ENCODE data around the gene NPIPB2.
"Not testable (repeated sequence)": the region's sequence is repeated elsewhere in the genome, so short reads cannot be mapped to it uniquely, and the experiment has no call there.

The NPIPB2 gene

DNA sequence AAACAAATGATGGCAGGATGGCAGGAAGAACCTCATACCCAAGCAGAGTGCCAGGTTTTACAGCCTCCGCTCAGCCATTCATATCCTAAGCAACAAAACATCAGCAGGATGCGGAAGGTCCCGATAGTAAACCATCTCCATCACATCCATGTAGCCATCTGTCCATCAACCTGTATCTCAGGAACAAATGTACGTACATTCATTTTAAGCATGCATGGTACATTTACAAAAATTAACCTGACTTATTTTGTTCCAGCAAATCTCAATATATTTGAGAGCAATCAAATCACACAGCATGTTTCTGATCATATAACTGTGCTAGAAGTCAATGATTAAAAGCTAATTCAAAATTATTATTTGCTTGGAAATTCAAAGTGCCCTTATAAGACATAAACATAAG is at the start of gene NPIPB2:
NPIPB2 (minus strand) TSS at position 101 of the 400 bp plus-strand sequence; CDS start at position 101, 0 bp downstream.
- H3K4me3 ChIP-seq (ENCODE audit: low read depth, low read length): not testable (repeated sequence)

DNA sequence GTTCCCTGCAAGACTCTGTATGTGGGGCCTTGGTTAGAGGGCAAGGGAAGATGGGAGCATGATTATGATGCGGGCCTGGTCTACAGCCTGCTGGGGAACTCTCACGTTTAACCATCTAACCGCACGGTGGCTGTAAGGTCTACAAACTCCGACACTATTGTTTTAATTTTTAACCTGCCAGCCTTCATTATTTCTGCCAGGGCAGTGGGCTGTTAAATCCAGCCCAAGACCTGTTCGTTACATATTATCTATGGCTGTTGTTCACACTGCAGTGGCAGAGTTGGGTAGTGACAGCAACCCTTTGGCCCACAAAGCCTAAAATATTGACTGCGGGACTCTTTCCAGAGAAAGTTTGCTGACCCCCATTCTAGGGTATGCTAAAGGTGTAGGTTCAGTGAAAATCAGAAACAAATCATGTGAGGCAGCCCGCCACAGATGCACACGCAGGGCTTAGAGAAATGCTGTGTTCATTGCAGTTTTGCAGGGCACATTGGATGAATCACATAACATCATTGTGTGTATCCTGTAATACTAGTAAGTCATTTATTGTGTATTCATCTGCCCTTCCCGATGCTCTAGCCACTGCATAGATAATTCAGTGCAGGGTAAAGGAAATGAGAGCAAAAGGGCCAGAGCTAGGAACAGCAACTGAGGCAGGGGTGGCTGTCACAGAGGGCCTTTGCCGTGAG is 49.0 kb upstream of the NPIPB2 start:
- no peak overlapping the region for H3K4me3 ChIP-seq (ENCODE audit: low read depth, low read length)
- TF ChIP-seq, protein P1, sequence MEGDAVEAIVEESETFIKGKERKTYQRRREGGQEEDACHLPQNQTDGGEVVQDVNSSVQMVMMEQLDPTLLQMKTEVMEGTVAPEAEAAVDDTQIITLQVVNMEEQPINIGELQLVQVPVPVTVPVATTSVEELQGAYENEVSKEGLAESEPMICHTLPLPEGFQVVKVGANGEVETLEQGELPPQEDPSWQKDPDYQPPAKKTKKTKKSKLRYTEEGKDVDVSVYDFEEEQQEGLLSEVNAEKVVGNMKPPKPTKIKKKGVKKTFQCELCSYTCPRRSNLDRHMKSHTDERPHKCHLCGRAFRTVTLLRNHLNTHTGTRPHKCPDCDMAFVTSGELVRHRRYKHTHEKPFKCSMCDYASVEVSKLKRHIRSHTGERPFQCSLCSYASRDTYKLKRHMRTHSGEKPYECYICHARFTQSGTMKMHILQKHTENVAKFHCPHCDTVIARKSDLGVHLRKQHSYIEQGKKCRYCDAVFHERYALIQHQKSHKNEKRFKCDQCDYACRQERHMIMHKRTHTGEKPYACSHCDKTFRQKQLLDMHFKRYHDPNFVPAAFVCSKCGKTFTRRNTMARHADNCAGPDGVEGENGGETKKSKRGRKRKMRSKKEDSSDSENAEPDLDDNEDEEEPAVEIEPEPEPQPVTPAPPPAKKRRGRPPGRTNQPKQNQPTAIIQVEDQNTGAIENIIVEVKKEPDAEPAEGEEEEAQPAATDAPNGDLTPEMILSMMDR (IDR thresholded peaks at IDR 0.05; ENCODE audit: low read depth, low read length): no peak

DNA sequence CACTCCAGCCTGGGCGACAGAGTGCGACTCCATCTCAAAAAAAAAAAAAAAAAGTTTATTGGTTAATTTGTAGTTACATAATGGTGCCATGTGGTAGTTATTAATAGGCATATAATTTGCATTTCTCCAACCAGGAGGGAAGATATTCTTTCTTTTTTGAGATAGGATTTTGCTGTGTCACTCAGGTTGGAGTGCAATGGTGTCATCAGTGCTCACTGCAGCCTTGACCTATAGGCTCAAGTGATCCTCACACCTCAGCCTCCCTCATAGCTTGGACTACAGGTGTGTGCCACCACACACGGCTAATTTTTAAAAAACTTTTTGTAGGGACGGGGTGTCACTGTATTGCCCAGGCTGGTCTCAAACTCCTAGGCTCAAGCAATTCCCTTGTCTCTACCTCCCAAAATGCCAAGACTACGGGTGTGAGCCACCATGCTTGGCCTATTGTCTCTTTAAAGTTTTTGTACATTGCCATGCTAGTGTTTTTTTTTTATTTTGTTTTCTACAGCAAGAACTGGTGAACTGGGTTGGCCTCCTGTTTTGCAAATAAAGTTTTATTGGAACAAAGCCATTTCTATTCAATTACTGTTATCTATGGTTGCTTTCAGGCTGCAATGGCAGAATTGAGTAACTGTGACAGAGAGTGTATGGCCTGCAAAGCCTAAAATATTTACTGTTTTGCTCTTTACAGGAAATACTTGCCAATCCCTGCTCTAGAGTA is 46.6 kb upstream of the NPIPB2 start:
- TF ChIP-seq, protein P1 (IDR thresholded peaks at IDR 0.05; ENCODE audit: low read depth, low read length): no peak
- no peak overlapping the region for H3K4me3 ChIP-seq (ENCODE audit: low read depth, low read length)

DNA sequence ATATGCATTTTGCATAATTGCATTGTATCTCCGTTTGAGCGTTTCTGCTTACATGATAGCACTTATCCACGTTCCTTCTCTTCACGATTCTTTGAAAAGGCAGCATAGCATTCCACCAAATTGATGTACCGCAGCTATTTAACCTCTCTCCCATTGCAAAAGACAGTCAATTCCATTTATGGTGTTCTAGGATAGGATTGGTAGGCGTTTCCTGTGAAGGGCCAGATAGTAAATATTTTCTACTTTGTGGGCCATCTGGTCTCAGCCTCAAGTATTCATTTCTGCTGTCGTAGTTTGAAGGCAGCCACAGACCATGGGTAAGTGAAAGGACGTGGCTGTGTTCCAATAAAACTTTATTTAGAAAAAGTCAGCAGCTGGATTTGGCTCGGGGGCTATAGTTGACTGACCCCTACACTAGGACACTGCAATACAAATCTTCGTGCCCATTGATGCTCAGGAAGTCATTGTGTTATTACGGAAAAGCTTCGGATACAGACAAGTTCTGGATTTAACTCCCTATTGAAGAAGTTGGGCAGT is 44.7 kb upstream of the NPIPB2 start:
- TF ChIP-seq, protein P1 (IDR thresholded peaks at IDR 0.05; ENCODE audit: low read depth, low read length): no peak
- no peak overlapping the region for H3K4me3 ChIP-seq (ENCODE audit: low read depth, low read length)

DNA sequence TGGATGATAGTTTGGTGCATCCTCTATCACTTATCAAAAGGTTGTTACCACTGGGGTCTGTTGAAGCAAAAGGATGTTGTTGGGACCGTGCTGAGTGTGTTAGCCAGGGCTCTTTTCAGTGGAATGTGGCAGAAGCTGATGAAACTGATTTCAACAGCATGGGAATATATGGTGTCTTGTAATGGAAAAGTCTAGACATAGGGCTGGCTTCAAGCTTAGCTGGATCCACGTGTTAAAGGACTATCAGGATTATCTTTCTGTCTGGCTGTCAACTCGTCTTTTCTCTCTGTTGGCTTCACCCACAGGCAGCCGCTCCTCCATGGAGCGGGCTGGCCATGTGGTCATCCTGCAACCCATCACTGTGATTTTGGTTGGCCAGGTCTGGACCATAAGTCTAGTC is 43.4 kb upstream of the NPIPB2 start:
- H3K4me3 ChIP-seq (ENCODE audit: low read depth, low read length): no peak overlapping the region

DNA sequence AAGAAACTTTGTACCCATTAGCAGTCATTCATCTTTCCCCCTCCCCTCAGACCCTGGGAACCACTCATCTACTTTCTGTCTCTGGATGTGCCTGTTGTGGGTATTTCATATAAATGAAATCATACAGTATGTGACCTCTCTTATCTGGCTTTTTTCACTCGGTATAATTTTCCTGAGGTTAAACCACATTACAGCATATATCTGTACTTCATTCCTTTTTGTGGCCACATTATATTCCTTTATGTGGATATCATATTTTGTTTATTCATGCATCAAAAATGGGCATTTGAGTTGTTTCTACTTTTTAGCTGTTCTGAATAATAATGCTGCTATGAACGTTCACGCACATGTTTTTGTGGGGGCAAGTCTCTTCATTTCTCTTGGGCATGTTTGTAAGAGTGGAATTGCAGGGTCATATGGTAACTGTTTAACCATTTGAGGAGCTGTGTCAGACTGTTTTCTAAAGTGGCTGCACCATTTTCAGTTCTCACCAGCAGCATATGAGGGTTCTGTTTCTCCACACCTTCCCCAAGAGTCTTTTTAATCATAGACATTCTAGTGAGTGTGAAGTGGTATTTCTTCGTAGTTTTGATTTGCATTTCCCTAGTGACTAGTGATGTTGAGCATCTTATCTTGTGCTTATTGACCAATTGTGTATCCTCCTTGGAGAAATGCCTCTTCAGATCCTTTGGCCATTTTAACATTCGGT is 38.4 kb upstream of the NPIPB2 start:
- TF ChIP-seq, protein P1 (IDR thresholded peaks at IDR 0.05; ENCODE audit: low read depth, low read length): no peak
- H3K4me3 ChIP-seq (ENCODE audit: low read depth, low read length): no peak overlapping the region

More for the DNA sequence above, 43.4 kb upstream of the NPIPB2 start:
- TF ChIP-seq, protein P1 (IDR thresholded peaks at IDR 0.05; ENCODE audit: low read depth, low read length): no peak

DNA sequence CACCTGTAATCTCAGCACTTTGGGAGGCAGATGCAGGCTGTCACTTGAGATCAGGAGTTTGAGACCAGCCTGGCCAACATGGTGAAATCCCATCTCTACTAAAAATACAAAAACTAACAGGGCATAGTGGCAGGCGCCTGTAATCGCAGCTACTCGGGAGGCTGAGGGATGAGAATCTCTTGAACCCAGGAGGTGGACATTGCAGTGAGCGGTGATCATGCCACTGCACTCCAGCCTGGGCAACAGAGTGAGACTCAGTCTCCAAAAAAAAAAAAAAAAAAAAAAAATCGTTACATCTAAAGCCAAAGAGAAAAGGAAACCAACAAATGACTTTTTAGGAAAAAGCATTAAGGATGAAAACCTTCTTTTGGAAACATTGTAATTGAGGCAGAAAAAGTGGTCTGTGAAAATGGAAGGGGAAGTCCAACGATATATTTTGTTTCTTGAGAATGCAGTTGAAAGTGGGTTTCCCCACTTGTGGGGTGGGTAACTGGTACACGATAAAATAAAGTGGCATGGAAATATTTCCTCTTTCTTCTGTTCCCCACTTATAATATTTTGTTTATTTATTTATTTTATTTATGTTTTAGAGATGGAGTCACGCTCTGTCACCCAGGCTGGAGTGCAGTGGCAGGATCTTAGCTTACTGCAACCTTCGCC is 37.3 kb upstream of the NPIPB2 start:
- TF ChIP-seq, protein P1 (IDR thresholded peaks at IDR 0.05; ENCODE audit: low read depth, low read length): no peak

More for the DNA sequence above, 37.3 kb upstream of the NPIPB2 start:
- no peak overlapping the region for H3K4me3 ChIP-seq (ENCODE audit: low read depth, low read length)

Measured in WI38 (cell line).